ENCODE data around the gene RHOT1.
"Not testable (repeated sequence)": the region's sequence is repeated elsewhere in the genome, so short reads cannot be mapped to it uniquely, and the experiment has no call there.

RHOT1 gene

GRCh38 chr17:32142038-32142856, at the start of gene RHOT1:
TSS of gene RHOT1 (plus strand) at chr17:32142502. CDS start at chr17:32142693, 191 bp downstream.
- TF ChIP-seq, protein P1, sequence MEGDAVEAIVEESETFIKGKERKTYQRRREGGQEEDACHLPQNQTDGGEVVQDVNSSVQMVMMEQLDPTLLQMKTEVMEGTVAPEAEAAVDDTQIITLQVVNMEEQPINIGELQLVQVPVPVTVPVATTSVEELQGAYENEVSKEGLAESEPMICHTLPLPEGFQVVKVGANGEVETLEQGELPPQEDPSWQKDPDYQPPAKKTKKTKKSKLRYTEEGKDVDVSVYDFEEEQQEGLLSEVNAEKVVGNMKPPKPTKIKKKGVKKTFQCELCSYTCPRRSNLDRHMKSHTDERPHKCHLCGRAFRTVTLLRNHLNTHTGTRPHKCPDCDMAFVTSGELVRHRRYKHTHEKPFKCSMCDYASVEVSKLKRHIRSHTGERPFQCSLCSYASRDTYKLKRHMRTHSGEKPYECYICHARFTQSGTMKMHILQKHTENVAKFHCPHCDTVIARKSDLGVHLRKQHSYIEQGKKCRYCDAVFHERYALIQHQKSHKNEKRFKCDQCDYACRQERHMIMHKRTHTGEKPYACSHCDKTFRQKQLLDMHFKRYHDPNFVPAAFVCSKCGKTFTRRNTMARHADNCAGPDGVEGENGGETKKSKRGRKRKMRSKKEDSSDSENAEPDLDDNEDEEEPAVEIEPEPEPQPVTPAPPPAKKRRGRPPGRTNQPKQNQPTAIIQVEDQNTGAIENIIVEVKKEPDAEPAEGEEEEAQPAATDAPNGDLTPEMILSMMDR (IDR thresholded peaks at IDR 0.05; ENCODE audit: borderline replicate concordance, control extremely low read depth, extremely low read depth, insufficient read depth, missing control alignments): peak; percentile 82
- in situ Hi-C loops (cut with MboI; ENCODE audit: low sequenced_read_pairs, unreplicated experiment): loop anchor here (25.0 kb wide), 1 partner anchor 130 kb away; the partner anchor contains the start of gene LRRC37B
- peak; percentile 87 for DNase-seq (ENCODE audit: low spot score)

- in situ Hi-C loops (cut with MboI; ENCODE audit: low sequenced_read_pairs, unreplicated experiment): no loop called here
- TF ChIP-seq, protein P1 (IDR thresholded peaks at IDR 0.05; ENCODE audit: borderline replicate concordance, control extremely low read depth, extremely low read depth, insufficient read depth, missing control alignments): no peak
- no peak for DNase-seq (ENCODE audit: low spot score)
Observed at GRCh38 chr17:32099686-32100085, 42.6 kb upstream of the RHOT1 start.

DNA sequence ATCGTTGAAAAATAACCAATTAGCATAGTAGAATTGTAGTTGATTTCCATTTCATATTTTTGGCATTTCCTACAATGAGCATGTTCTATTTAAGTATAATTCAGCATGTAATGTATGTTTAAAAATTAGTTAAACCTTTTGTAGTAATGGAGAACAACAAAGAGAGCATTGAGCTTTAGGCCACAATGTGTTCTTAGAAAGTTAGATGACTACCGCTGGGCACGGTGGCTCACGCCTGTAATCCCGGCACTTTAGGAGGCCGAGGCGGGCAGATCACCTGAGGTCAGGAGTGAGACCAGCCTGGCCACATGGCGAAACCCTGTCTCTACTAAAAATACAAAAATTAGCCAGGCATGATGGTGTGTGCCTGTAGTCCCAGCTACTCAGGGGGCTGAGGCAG, 42.0 kb upstream of the RHOT1 start:
- in situ Hi-C loops (cut with MboI; ENCODE audit: low sequenced_read_pairs, unreplicated experiment); DNase-seq (ENCODE audit: low spot score): not testable (repeated sequence)

DNA sequence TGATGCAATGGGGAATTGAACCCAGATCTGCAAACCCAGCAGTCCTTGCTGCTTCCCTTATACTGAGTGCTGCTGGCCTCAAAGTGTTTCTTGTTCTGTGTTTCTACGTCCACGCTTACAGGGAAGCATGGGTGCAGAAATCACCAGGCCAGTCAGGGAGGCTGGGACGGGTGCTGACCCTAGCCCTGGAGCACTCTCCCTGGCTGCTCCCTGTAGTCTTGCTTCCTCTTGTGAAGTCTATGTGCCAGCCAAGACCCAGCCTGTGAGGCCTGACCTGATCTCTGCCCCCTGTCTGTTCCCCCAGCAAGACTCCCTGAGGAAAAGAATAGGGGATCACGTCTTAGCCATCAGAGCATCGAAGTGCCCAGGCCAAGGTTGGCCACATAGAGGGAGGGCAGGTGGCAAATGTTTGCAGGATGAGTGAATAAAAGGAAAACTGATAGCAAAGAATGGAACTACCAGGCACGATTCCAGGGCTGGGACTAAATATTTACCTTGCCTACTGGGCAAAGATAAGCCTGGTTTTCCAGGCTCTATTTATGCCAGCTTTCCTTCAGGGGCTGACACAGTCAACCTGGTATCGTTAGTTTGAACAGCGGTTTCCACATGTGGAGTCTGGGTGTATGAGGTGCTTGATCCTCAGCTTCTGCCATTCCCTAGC, 41.2 kb upstream of the RHOT1 start:
- TF ChIP-seq, protein P1 (IDR thresholded peaks at IDR 0.05; ENCODE audit: borderline replicate concordance, control extremely low read depth, extremely low read depth, insufficient read depth, missing control alignments): no peak
- in situ Hi-C loops (cut with MboI; ENCODE audit: low sequenced_read_pairs, unreplicated experiment): no loop called here
- no peak for DNase-seq (ENCODE audit: low spot score)

DNA sequence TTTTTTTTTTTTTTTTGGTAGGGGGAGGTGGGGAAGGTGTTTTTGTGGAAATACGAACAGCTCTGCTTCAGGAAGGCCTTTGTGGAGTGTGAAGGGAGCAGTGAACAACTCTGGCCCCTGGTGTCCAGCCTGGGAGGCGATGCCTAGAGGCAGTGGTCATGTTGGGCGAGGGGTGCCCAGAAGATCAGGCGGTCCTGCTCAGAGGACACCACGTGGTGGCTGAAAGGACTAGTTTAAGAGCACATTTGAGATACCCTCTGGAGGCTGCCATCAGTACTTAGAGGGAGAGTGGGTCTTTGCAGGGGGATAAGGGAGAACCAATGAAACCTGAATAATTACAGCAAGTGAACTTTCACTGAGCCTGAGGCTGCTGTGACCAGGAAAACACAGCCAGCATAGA, 40.1 kb upstream of the RHOT1 start:
- no peak for DNase-seq (ENCODE audit: low spot score)
- in situ Hi-C loops (cut with MboI; ENCODE audit: low sequenced_read_pairs, unreplicated experiment): no loop called here
- TF ChIP-seq, protein P1 (IDR thresholded peaks at IDR 0.05; ENCODE audit: borderline replicate concordance, control extremely low read depth, extremely low read depth, insufficient read depth, missing control alignments): no peak

- in situ Hi-C loops (cut with MboI; ENCODE audit: low sequenced_read_pairs, unreplicated experiment): no loop called here
- TF ChIP-seq, protein P1 (IDR thresholded peaks at IDR 0.05; ENCODE audit: borderline replicate concordance, control extremely low read depth, extremely low read depth, insufficient read depth, missing control alignments): no peak
Observed at GRCh38 chr17:32102646-32103186, 39.6 kb upstream of the RHOT1 start.

More at GRCh38 chr17:32102646-32103186, 39.6 kb upstream of the RHOT1 start:
- no peak for DNase-seq (ENCODE audit: low spot score)

Data from GM13976 (cell line).